Pancreas (tissue), 10 donors: ENCODE measurements around the gene CD226. TPM values are rescaled to one million over a fixed set of nuclear protein-coding genes. Genes with fewer than 3 reads are reported as not detected.

ENCODE experiments used
- ATAC-seq, 4 donors: fragments of 200-7000 bp; cut with Tn5 transposase; one replicate each; pipeline versions ENCODE4 v1.8.0 to v1.9.1; 2020; ENCODE audit warnings: mild to moderate bottlenecking in 4 of 4, moderate library complexity in 4 of 4
- DNase-seq, 6 donors: peaks; one replicate each; pipeline ENCODE4 v3.0.0-alpha.2; 2020
- FAIRE-seq: peaks from 2 replicates; lab custom pipeline; 2012; peaks lifted over from hg19 to GRCh38; lab: Jason Lieb, UNC
- H3K27ac ChIP-seq, 4 donors: fragments of 200-600 bp; sonication (generic); 1 replicate in 3 of 4; 2 replicates in 1 of 4; pipeline versions ENCODE4 v1.5.0 to v1.8.0; 2020
- H3K27me3 ChIP-seq, 4 donors: fragments of 200-600 bp; one replicate each; pipeline ENCODE4 v1.8.0; 2021
- H3K36me3 ChIP-seq, 3 donors: fragments of 200-600 bp; sonication (generic) in 1 of 3; one replicate each; pipeline versions ENCODE4 v1.5.0 to v1.8.0; 2020 to 2021
- H3K4me1 ChIP-seq, 3 donors: fragments of 200-600 bp; one replicate each; pipeline ENCODE4 v1.8.0; 2021
- H3K4me3 ChIP-seq, 4 donors: fragments of 200-600 bp; sonication (generic) in 2 of 4; one replicate each; pipeline versions ENCODE4 v1.5.0 to v1.8.0; 2020 to 2021
- H3K9me3 ChIP-seq, 4 donors: fragments of 200-600 bp; one replicate each; pipeline ENCODE4 v1.8.0; 2021
- CTCF ChIP-seq, 4 donors: fragments of 200-600 bp; sonication (generic) in 3 of 4; IDR thresholded peaks; one replicate each; pipeline versions ENCODE4 v1.5.0 to v1.8.0; 2021; ENCODE audit warnings: antibody characterized with exemption in 4 of 4
- whole genome bisulfite sequencing, 2 donors: extraction: QIAGEN DNeasy Blood & Tissue Kit; methylation state at CpG; one replicate each; pipeline ENCODE4 v1.1.7; 2013; 5-methylcytosine and 5-hydroxymethylcytosine counted together
- intact Hi-C, 3 donors: fragments of 100-400 bp; cut with DNase I; formaldehyde crosslinking; loops; one replicate each; pipeline versions ENCODE4 v1.11.1 to v1.14.2; 2022
- polyA plus RNA-seq, 2 donors: library from polyadenylated mRNA; stranded (reverse); fragments of 200-250 nt; gene quantifications; one replicate each; pipeline ENCODE4 v1.2.3, GENCODE V29; 2013
- total RNA-seq, 6 donors: library from RNA; stranded (reverse); fragmentation: NEBNext Ultra II Directional in 4 of 6; extraction: Animal tissue kit (Norgen Biotek cat#: 25700) in 4 of 6; gene quantifications; one replicate each; pipeline versions ENCODE4 v1.2.1 to v1.2.4, GENCODE V29; 2021 to 2023
- donor health status: healthy with polysubstance abuse.
- donor health status: DM: no; HTN: no; CAD: no; lungs with moderate emphysema.
- donor health status: DM: no; HTN: no; CAD: no.
- donor health status: control.
- donor health status: control.
- donor health status: Bipolar disorder and iron deficiency.
- donor health status: DM: yes; HTN: yes; CAD: no.
- donor health status: DM: no; HTN: no; CAD: no.
- donor health status: DM: no; HTN: no; CAD: no.
- donor health status: DM: yes; HTN: yes; CAD: no.

The CD226 gene
- total and polyA plus RNA-seq, 8 donors, result 0.07 to 1.1 (median 0.38) TPM

- Histone ChIP-seq H3K27ac (no peak overlapping the region), H3K27me3 (no peaks in the 10 kb centered on the region), H3K9me3 (no peaks in the 10 kb centered on the region), H3K36me3 (no peaks in the 10 kb centered on the region), H3K4me3 (no peak overlapping the region), H3K4me1 (no peaks in the 10 kb centered on the region)
- no peak for DNase-seq
- ATAC-seq, result no peak
- TF ChIP-seq CTCF (IDR thresholded peaks at IDR 0.05), result no peak
- intact Hi-C loops, result no loop called here
- no peak for FAIRE-seq
- WGBS, 2 donors, result 84 to 91% methylated on average over 2 of the region's 2 CpGs
Observed at GRCh38 chr18:69969491-69969890, 21.8 kb upstream of the CD226 start.

- WGBS, 2 donors, result 89 to 94% methylated on average over 8 of the region's 8 CpGs
- no peaks in the 10 kb centered on the region for H3K4me1 ChIP-seq
- no peaks in the 10 kb centered on the region for H3K36me3 ChIP-seq
- no peak for TF ChIP-seq CTCF (IDR thresholded peaks at IDR 0.05)
- no peaks in the 10 kb centered on the region for H3K9me3 ChIP-seq
- intact Hi-C loops, result no loop called here
- no peak for ATAC-seq
- H3K27ac ChIP-seq, result no peak overlapping the region
- DNase-seq, result no peak
- H3K4me3 ChIP-seq, result no peak overlapping the region
- no peak for FAIRE-seq
- H3K27me3 ChIP-seq, result no peaks in the 10 kb centered on the region
Observed at GRCh38 chr18:69968039-69968438, 20.4 kb upstream of the CD226 start.

- H3K9me3 ChIP-seq, result no peaks in the 10 kb centered on the region
- no peaks in the 10 kb centered on the region for H3K27me3 ChIP-seq
- H3K4me1 ChIP-seq, result no peaks in the 10 kb centered on the region
- no peak overlapping the region for H3K27ac ChIP-seq
- 91 to 94% methylated on average over 4 of the region's 4 CpGs for WGBS, 2 donors
- no peak for TF ChIP-seq CTCF (IDR thresholded peaks at IDR 0.05)
- no peaks in the 10 kb centered on the region for H3K36me3 ChIP-seq
- intact Hi-C loops, result no loop called here
- FAIRE-seq, result no peak
- ATAC-seq, result no peak
- no peak for DNase-seq
- no peak overlapping the region for H3K4me3 ChIP-seq
Observed at GRCh38 chr18:69963196-69963595, 15.5 kb upstream of the CD226 start.

GRCh38 chr18:69961718-69962117 lies 14.0 kb upstream of the CD226 start:
- H3K9me3 ChIP-seq, result no peaks in the 10 kb centered on the region
- ATAC-seq (no peak), DNase-seq (no peak), FAIRE-seq (no peak)
- 96 to 98% methylated on average over 3 of the region's 3 CpGs for WGBS, 2 donors
- H3K27me3 ChIP-seq, result no peaks in the 10 kb centered on the region
- intact Hi-C loops, result no loop called here
- no peaks in the 10 kb centered on the region for H3K36me3 ChIP-seq
- H3K4me3 ChIP-seq, result no peak overlapping the region
- no peak overlapping the region for H3K27ac ChIP-seq
- TF ChIP-seq CTCF (IDR thresholded peaks at IDR 0.05), result no peak
- H3K4me1 ChIP-seq, result no peaks in the 10 kb centered on the region

GRCh38 chr18:69958422-69958821 lies 10.7 kb upstream of the CD226 start:
- intact Hi-C loops, result no loop called here
- DNase-seq (no peak), FAIRE-seq (no peak), ATAC-seq (no peak)
- Histone ChIP-seq H3K27ac (no peak overlapping the region), H3K27me3 (no peaks in the 10 kb centered on the region), H3K4me1 (no peaks in the 10 kb centered on the region), H3K9me3 (no peaks in the 10 kb centered on the region), H3K4me3 (no peak overlapping the region), H3K36me3 (no peaks in the 10 kb centered on the region)
- 91 to 92% methylated on average over 5 of the region's 5 CpGs for WGBS, 2 donors
- no peak for TF ChIP-seq CTCF (IDR thresholded peaks at IDR 0.05)
